ENCODE measurements around the gene TM2D3. TPM values are rescaled to one million over a fixed set of nuclear protein-coding genes. Genes with fewer than 3 reads are reported as not detected.

Gene TM2D3
- total RNA-seq, 1 experiment from 2014 or later = 23.1 TPM

- Mint-ChIP-seq H3K4me1 (peaks cover 9% of the 10 kb centered on the region), H3K4me3 (no peak overlapping the region), H3K27me3 (ENCODE audit: low read depth) (no peaks in the 10 kb centered on the region), H3K36me3 (no peaks in the 10 kb centered on the region), H3K27ac (no peak overlapping the region), H3K9me3 (no peaks in the 10 kb centered on the region)
- POLR2A ChIA-PET = no interaction called here
- DNase-seq (ENCODE audit: low spot score) (no peak), ATAC-seq (no peak)
- CTCF ChIA-PET = no interaction called here
- TF ChIP-seq HMGA2 (CRISPR knock-in tag; IDR thresholded peaks at IDR 0.05) (no peak), RORB (CRISPR knock-in tag; IDR thresholded peaks at IDR 0.05) (no peak), OVOL2 (CRISPR knock-in tag; IDR thresholded peaks at IDR 0.05; ENCODE audit: borderline replicate concordance) (no peak), ATF1 (CRISPR knock-in tag; IDR thresholded peaks at IDR 0.05) (no peak), ARID4B (CRISPR knock-in tag; IDR thresholded peaks at IDR 0.05; ENCODE audit: borderline replicate concordance) (no peak), RELA (CRISPR knock-in tag; IDR thresholded peaks at IDR 0.05; ENCODE audit: borderline replicate concordance) (no peak), NFE2L1 (CRISPR knock-in tag; IDR thresholded peaks at IDR 0.05) (no peak), TEAD1 (CRISPR knock-in tag; IDR thresholded peaks at IDR 0.05) (no peak), CDX4 (CRISPR knock-in tag; IDR thresholded peaks at IDR 0.05; ENCODE audit: borderline replicate concordance) (no peak)
Measured at GRCh38 chr15:101660005-101660404, 7.8 kb upstream of the TM2D3 start.

- ChIA-PET POLR2A (no interaction called here), CTCF (interaction anchor here (1.4 kb wide), 1 partner anchor 16 kb away, joined by 3 read pairs; no protein-coding TSS in a partner anchor)
- no peak for DNase-seq (ENCODE audit: low spot score)
- Mint-ChIP-seq H3K36me3 (peaks cover 3% of the 10 kb centered on the region; the same call in 1 of the 2 replicates), H3K9me3 (no peaks in the 10 kb centered on the region), H3K27ac (no peak overlapping the region), H3K4me1 (peaks cover 6% of the 10 kb centered on the region), H3K4me3 (no peak overlapping the region), H3K27me3 (ENCODE audit: low read depth) (no peaks in the 10 kb centered on the region)
- no peak for ATAC-seq
- TF ChIP-seq CREB1 (CRISPR knock-in tag; IDR thresholded peaks at IDR 0.05) (no peak), MAX (CRISPR knock-in tag; IDR thresholded peaks at IDR 0.05) (no peak), ATF2 (CRISPR knock-in tag; IDR thresholded peaks at IDR 0.05; ENCODE audit: borderline replicate concordance, low read depth) (no peak), CREM (CRISPR knock-in tag; IDR thresholded peaks at IDR 0.05) (no peak), ETV6 (CRISPR knock-in tag; IDR thresholded peaks at IDR 0.05) (no peak), NFATC4 (CRISPR knock-in tag; IDR thresholded peaks at IDR 0.05) (no peak), FOXP4 (CRISPR knock-in tag; IDR thresholded peaks at IDR 0.05) (no peak), FOXJ3 (CRISPR knock-in tag; IDR thresholded peaks at IDR 0.05; ENCODE audit: borderline replicate concordance) (no peak), MYBL2 (CRISPR knock-in tag; IDR thresholded peaks at IDR 0.05) (no peak), TEAD1 (CRISPR knock-in tag; IDR thresholded peaks at IDR 0.05) (no peak), RELA (CRISPR knock-in tag; IDR thresholded peaks at IDR 0.05; ENCODE audit: borderline replicate concordance) (no peak), GTF2I (CRISPR knock-in tag; conservative IDR thresholded peaks at IDR 0.05) (no peak), CTCF (IDR thresholded peaks at IDR 0.05) (no peak), E2F1 (CRISPR knock-in tag; IDR thresholded peaks at IDR 0.05) (no peak), IRF2 (CRISPR knock-in tag; IDR thresholded peaks at IDR 0.05; ENCODE audit: borderline replicate concordance, low read depth) (no peak), KAT7 (CRISPR knock-in tag; IDR thresholded peaks at IDR 0.05; ENCODE audit: borderline replicate concordance) (no peak)
Measured at GRCh38 chr15:101657968-101658784, 6.0 kb upstream of the TM2D3 start.

Data from WTC11 (cell line).